Endothelial cell of umbilical vein (primary cell): ENCODE results near the gene PLXNA4. TPM values are rescaled to one million over a fixed set of nuclear protein-coding genes. Genes with fewer than 3 reads are reported as not detected.
A peak's percentile ranks its signal among the peaks of the same experiment; 100 is the strongest.

ENCODE experiments used
- BruUV-seq: library from RNA; stranded (reverse); fragments of 400-500 nt; replicated peaks from 2 replicates; lab custom pipeline; 2021; lab: Mats Ljungman, UMichigan
- CTCF ChIA-PET: fragments of 300-600, 350-600 bp; sonication (Branson Sonifier 250); formaldehyde crosslinking; loops from one replicate; lab custom pipeline; 2021; ENCODE audit warnings: antibody characterized with exemption, inconsistent platforms; lab: Charles Lee
- POLR2A ChIA-PET: fragments of 300-600, 350-600 bp; sonication (Branson Sonifier 250); formaldehyde crosslinking; loops from one replicate; lab custom pipeline; 2021; ENCODE audit warnings: antibody characterized with exemption, inconsistent platforms; lab: Charles Lee
- DNase-seq: peaks from one replicate; pipeline ENCODE4 v3.0.0-alpha.2; 2011; ENCODE audit warnings: low read depth, low spot score
- FAIRE-seq: peaks from 2 replicates; lab custom pipeline; 2011; peaks lifted over from hg19 to GRCh38; lab: Jason Lieb, UNC
- H2AFZ ChIP-seq: 2 replicates; pipeline ENCODE4 v1.6.0; 2012; ENCODE audit warnings: low read depth, low read length, control low read depth, inconsistent platforms
- H3K27ac ChIP-seq: 2 replicates; pipeline ENCODE4 v1.5.1; 2011; ENCODE audit warnings: low read depth, mild to moderate bottlenecking, control low read depth, low read length, moderate library complexity; ENCODE audit not compliant: insufficient read depth
- H3K27me3 ChIP-seq, 2 experiments: 2 replicates each; pipeline versions ENCODE4 v1.6.0 to v1.6.1; 2011; ENCODE audit warnings: low read length in 2 of 2, mixed read lengths in 1 of 2; ENCODE audit not compliant: control insufficient read depth in 2 of 2, insufficient read depth in 2 of 2
- H3K36me3 ChIP-seq, 2 experiments: 2 replicates in 1 of 2; 3 replicates in 1 of 2; pipeline ENCODE4 v1.5.1; 2011; ENCODE audit warnings: low read length in 2 of 2, mild to moderate bottlenecking in 1 of 2, moderate library complexity in 1 of 2; ENCODE audit not compliant: control insufficient read depth in 2 of 2, insufficient read depth in 2 of 2; ENCODE audit errors: extremely low read depth in 1 of 2
- H3K4me1 ChIP-seq: 3 replicates; pipeline ENCODE4 v1.5.1; 2011; ENCODE audit warnings: mild to moderate bottlenecking, low read length; ENCODE audit not compliant: control insufficient read depth, insufficient read depth; ENCODE audit errors: extremely low read depth
- H3K4me2 ChIP-seq: 2 replicates; pipeline ENCODE4 v1.6.1; 2011; ENCODE audit warnings: low read length, control low read depth, mixed read lengths; ENCODE audit not compliant: insufficient read depth
- H3K4me3 ChIP-seq, 3 experiments: fragments of 200-600 bp in 1 of 3; sonication (generic), shearing (Covaris generic) in 1 of 3; replicated peaks in 1 of 3; 2 replicates each; pipeline ENCODE4 v1.5.1; 2011 to 2016; ENCODE audit warnings: control low read depth in 3 of 3, low read length in 3 of 3, mild to moderate bottlenecking in 2 of 3, inconsistent platforms in 1 of 3, low read depth in 1 of 3, moderate library complexity in 1 of 3; ENCODE audit not compliant: insufficient read depth in 1 of 3
- H3K79me2 ChIP-seq: 2 replicates; pipeline ENCODE4 v1.6.0; 2012; ENCODE audit warnings: low read length, inconsistent platforms; ENCODE audit not compliant: control insufficient read depth, insufficient read depth
- H3K9ac ChIP-seq: replicated peaks from 2 replicates; pipeline ENCODE3; 2011; ENCODE audit warnings: low read length, control low read depth; ENCODE audit not compliant: insufficient read depth; ENCODE audit errors: extremely low read depth
- H3K9me1 ChIP-seq: replicated peaks from 3 replicates; pipeline ENCODE4 v1.6.0; 2011; ENCODE audit warnings: mild to moderate bottlenecking, low read length; ENCODE audit not compliant: control insufficient read depth, insufficient read depth; ENCODE audit errors: extremely low read depth
- H3K9me3 ChIP-seq: replicated peaks from 2 replicates; pipeline ENCODE4 v1.5.1; 2012; ENCODE audit warnings: low read length, inconsistent platforms; ENCODE audit not compliant: control insufficient read depth, insufficient read depth
- H4K20me1 ChIP-seq: replicated peaks from 2 replicates; pipeline ENCODE3; 2011; ENCODE audit warnings: mild to moderate bottlenecking, low read length; ENCODE audit not compliant: control insufficient read depth, insufficient read depth; ENCODE audit errors: extremely low read depth
- EZH2 ChIP-seq: IDR thresholded peaks from 2 replicates; pipeline ENCODE4 v1.6.1; 2012; ENCODE audit warnings: borderline replicate concordance, low read depth, mild to moderate bottlenecking, moderate library complexity, low read length, inconsistent platforms; ENCODE audit not compliant: severe bottlenecking
- FOS ChIP-seq: IDR thresholded peaks from 2 replicates; pipeline ENCODE4 v1.6.1; 2011; ENCODE audit warnings: mild to moderate bottlenecking, low read length, moderate library complexity, borderline replicate concordance; ENCODE audit not compliant: insufficient read depth
- GATA2 ChIP-seq: IDR thresholded peaks from 2 replicates; pipeline ENCODE4 v1.7.0; 2011; ENCODE audit warnings: low read depth, mild to moderate bottlenecking, moderate library complexity, mixed read lengths, low read length; ENCODE audit not compliant: insufficient read length, insufficient read depth
- MYC ChIP-seq: IDR thresholded peaks from one replicate; pipeline ENCODE4 v1.6.1; 2011; ENCODE audit warnings: mild to moderate bottlenecking, low read depth, low read length
- POLR2A ChIP-seq: IDR thresholded peaks from 2 replicates; pipeline ENCODE4 v1.6.1; 2012; ENCODE audit warnings: low read depth, mild to moderate bottlenecking, control low read depth, low read length
- POLR2AphosphoS5 ChIP-seq: IDR thresholded peaks from 2 replicates; pipeline ENCODE4 v1.6.1; 2012; ENCODE audit warnings: low read depth, mild to moderate bottlenecking, control low read depth, low read length, moderate library complexity; ENCODE audit not compliant: insufficient read depth
- dilution Hi-C: fragments of 300-500 bp; cut with MboI; formaldehyde crosslinking; loops from one replicate; pipeline ENCODE4 v1.15.0; 2019; ENCODE audit warnings: low sequenced_read_pairs; ENCODE audit not compliant: extremely low pct_ligation_motif_present
- intact Hi-C: fragments of 100-400 bp; cut with micrococcal nuclease; formaldehyde crosslinking; loops from one replicate; pipeline ENCODE4 v1.10.0; 2022
- polyA plus RNA-seq, 4 experiments: library from polyadenylated mRNA; depleted of rRNA in 3 of 4; stranded (reverse) in 3 of 4; unstranded in 1 of 4; fragments of >200 nt; gene quantifications; 2 replicates each; pipeline versions ENCODE4 v1.2.1 to v1.2.3, GENCODE V29; 2011 to 2012; ENCODE audit warnings: missing spikeins in 1 of 4
- total RNA-seq: library from RNA; stranded (reverse); gene quantifications from 2 replicates; pipeline ENCODE4 v1.2.3, GENCODE V29; 2021
- TF ChIP-seq, protein P1 (sequence below), 2 donors: IDR thresholded peaks; 1 replicate in 1 of 2; 2 replicates in 1 of 2; pipeline ENCODE4 v1.5.1; 2011; ENCODE audit warnings: low read length in 2 of 2, mild to moderate bottlenecking in 2 of 2, moderate library complexity in 2 of 2, control low read depth in 1 of 2, inconsistent platforms in 1 of 2, low read depth in 1 of 2; ENCODE audit not compliant: insufficient read depth in 1 of 2; ENCODE audit errors: extremely low read depth in 1 of 2
- TF ChIP-seq, protein P2 (sequence below): IDR thresholded peaks from 2 replicates; pipeline ENCODE4 v1.6.1; 2011; ENCODE audit not compliant: insufficient read depth, insufficient read length

Gene PLXNA4
- total and polyA plus RNA-seq, 2 donors (not counting 3 experiments of a cell fraction or from before 2014, with no cell fraction given): 12.1 to 20.4 TPM

DNA sequence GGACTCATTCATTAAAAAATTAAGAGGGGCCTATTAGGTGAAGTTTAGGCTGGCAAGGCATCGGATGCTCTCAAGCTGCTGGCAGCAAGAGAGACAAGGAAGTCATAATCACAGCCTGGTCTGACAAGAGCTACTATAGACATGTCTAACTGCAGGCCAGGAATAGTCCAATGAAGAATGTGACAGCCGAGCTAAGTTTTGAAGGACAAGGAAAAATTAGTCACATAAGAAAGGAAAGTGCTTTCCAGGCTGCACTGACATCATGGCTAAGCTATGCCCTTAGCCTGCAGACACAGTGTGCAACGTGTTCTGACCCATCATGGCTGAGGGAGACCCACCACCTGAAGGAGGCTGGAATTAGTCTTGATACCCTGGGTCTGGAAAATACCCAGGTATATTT is 281.1 kb downstream of the PLXNA4 start:
- ChIA-PET POLR2A (no interaction called here), CTCF (interaction anchor here (0.7 to 3.1 kb wide), 7 partner anchors 16 to 436 kb away, joined by 3 to 12 read pairs (median 5); no protein-coding TSS in a partner anchor)
- no TSS peak for BruUV-seq
- Histone ChIP-seq H3K79me2 (no peaks in the 10 kb centered on the region), H3K4me1 (peaks cover 68% of the 10 kb centered on the region), H3K27ac (peak overlapping the region; percentile 24), H3K4me2 (no peak overlapping the region), H3K27me3 (no peaks in the 10 kb centered on the region), H4K20me1 (no peaks in the 10 kb centered on the region), H3K9ac (no peak overlapping the region), H3K9me1 (no peaks in the 10 kb centered on the region), H3K36me3 (peaks cover 0 to 5% of the 10 kb centered on the region in 2 experiments), H3K4me3 (no peak overlapping the region), H3K9me3 (no peaks in the 10 kb centered on the region), H2AFZ (no peak overlapping the region)
- intact Hi-C loops: loop anchor here (5.0 kb wide), 1 partner anchor 603 kb away; no protein-coding TSS in a partner anchor
- dilution Hi-C loops: no loop called here
- TF ChIP-seq MYC (no peak), EZH2 (no peak), FOS (peak; percentile 44), POLR2A (no peak), POLR2AphosphoS5 (no peak), GATA2 (no peak)
- TF ChIP-seq, protein P1, sequence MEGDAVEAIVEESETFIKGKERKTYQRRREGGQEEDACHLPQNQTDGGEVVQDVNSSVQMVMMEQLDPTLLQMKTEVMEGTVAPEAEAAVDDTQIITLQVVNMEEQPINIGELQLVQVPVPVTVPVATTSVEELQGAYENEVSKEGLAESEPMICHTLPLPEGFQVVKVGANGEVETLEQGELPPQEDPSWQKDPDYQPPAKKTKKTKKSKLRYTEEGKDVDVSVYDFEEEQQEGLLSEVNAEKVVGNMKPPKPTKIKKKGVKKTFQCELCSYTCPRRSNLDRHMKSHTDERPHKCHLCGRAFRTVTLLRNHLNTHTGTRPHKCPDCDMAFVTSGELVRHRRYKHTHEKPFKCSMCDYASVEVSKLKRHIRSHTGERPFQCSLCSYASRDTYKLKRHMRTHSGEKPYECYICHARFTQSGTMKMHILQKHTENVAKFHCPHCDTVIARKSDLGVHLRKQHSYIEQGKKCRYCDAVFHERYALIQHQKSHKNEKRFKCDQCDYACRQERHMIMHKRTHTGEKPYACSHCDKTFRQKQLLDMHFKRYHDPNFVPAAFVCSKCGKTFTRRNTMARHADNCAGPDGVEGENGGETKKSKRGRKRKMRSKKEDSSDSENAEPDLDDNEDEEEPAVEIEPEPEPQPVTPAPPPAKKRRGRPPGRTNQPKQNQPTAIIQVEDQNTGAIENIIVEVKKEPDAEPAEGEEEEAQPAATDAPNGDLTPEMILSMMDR (IDR thresholded peaks at IDR 0.05; ENCODE audit: extremely low read depth in 1 of 2, insufficient read depth in 1 of 2, low read depth in 1 of 2, low read length in 2 of 2): no peak
- TF ChIP-seq, protein P2, sequence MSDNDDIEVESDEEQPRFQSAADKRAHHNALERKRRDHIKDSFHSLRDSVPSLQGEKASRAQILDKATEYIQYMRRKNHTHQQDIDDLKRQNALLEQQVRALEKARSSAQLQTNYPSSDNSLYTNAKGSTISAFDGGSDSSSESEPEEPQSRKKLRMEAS: no peak
- FAIRE-seq: peak; percentile 26
- peak; percentile 39 for DNase-seq
